ENCODE data around the gene PLA1A.

Gene PLA1A

GRCh38 chr3:119636891-119637611 lies 39.4 kb downstream of the PLA1A start:
- TF ChIP-seq CTCF (IDR thresholded peaks at IDR 0.05; ENCODE audit: low read depth, low read length), result no peak
- no peak overlapping the region for H3K4me3 ChIP-seq (ENCODE audit: low read depth, low read length)

- no peak for TF ChIP-seq CTCF (IDR thresholded peaks at IDR 0.05; ENCODE audit: low read depth, low read length)
- no peak overlapping the region for H3K4me3 ChIP-seq (ENCODE audit: low read depth, low read length)
Observed at GRCh38 chr3:119637679-119638477, 40.2 kb downstream of the PLA1A start.

- no peak for TF ChIP-seq CTCF (IDR thresholded peaks at IDR 0.05; ENCODE audit: low read depth, low read length)
- no peak overlapping the region for H3K4me3 ChIP-seq (ENCODE audit: low read depth, low read length)
Observed at GRCh38 chr3:119639494-119640350, 42.0 kb downstream of the PLA1A start.

DNA sequence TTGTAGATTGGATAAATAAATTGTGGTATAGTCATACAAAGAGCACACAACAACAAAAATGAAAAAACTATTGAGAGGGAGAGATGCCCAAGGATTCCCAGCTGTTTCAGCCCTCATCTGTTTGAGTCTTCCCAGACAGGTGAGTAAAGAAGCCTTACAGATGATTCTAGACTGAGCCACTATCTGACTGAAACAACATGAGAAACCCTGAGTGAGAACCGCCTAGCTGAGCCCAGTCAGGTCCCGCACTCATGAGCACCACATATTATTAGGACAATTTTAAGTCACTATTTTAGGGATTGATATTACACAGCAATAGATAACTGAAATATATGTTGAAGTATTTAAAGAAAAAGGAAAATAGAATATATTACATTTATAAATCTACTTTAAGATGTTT lies 43.7 kb downstream of the PLA1A start:
- no peak for TF ChIP-seq CTCF (IDR thresholded peaks at IDR 0.05; ENCODE audit: low read depth, low read length)
- H3K4me3 ChIP-seq (ENCODE audit: low read depth, low read length), result no peak overlapping the region

DNA sequence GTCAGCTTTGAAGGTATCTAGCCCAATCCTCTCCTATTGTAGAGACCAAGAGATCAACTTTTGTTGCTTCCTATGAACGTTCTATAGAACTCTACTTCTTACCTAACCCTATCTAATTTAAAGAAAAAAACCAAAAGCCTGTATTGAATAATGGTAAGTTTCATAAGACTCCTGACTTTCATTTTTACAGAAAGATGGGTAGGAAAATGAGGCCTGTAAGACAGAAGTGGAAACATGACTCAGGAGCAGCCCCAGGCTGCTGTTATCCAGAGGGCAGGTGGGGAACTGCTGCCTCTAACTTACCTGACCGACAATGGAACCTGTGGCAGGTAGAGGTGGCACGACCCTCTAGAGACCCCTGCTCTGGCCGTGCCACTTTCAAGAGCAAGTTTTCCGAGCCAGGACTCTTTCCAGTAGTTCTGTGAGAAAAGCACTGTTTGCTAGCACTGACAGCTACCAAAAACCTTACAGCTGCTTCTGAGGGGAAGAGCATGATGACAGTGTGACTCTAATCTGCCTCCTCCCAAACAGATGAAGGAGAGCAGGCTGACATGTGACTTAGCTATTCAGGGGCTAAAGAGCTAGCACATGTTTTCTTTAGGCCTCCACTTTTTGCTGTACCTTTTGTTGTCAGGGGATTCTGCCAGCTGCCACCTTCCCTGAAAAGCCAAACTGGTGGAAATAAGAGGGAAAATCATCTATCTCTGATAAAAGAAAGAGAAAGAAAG lies 45.2 kb downstream of the PLA1A start:
- no peak for TF ChIP-seq CTCF (IDR thresholded peaks at IDR 0.05; ENCODE audit: low read depth, low read length)
- no peak overlapping the region for H3K4me3 ChIP-seq (ENCODE audit: low read depth, low read length)

- H3K4me3 ChIP-seq (ENCODE audit: low read depth, low read length), result no peak overlapping the region
- TF ChIP-seq CTCF (IDR thresholded peaks at IDR 0.05; ENCODE audit: low read depth, low read length), result no peak
Observed at GRCh38 chr3:119643528-119643927, 45.8 kb downstream of the PLA1A start.

Measured in WI38 (cell line).